IMR-90 (cell line): ENCODE results near the gene L3MBTL2. TPM values are rescaled to one million over a fixed set of nuclear protein-coding genes. Genes with fewer than 3 reads are reported as not detected.

Experiments
- ATAC-seq: fragments of 200-7000 bp; cut with Tn5 transposase; 2 replicates; pipeline ENCODE4 v1.9.1; 2020; ENCODE audit warnings: low read depth, mild to moderate bottlenecking, moderate library complexity
- BruUV-seq: library from RNA; stranded (reverse); fragments of 400-500 nt; replicated peaks from 2 replicates; lab custom pipeline; 2021; lab: Mats Ljungman, UMichigan
- CTCF ChIA-PET: fragments of 300-600 bp; formaldehyde crosslinking; extraction: SDS; loops from one replicate; lab custom pipeline; 2021; ENCODE audit warnings: antibody characterized with exemption; lab: Yijun Ruan, JAX
- POLR2A ChIA-PET: fragments of 300-600 bp; sonication (Branson Sonifier 250); formaldehyde crosslinking; loops from one replicate; lab custom pipeline; 2022; ENCODE audit warnings: antibody characterized with exemption; ENCODE audit not compliant: unreplicated experiment; lab: Charles Lee
- DNase-seq: peaks from one replicate; pipeline ENCODE4 v3.0.0; 2013
- H2AFZ ChIP-seq: replicated peaks from 2 replicates; pipeline ENCODE3; 2013; ENCODE audit warnings: low read length, mild to moderate bottlenecking; ENCODE audit not compliant: poor library complexity
- H2AK5ac ChIP-seq: 2 replicates; pipeline ENCODE4 v1.6.1; 2013; ENCODE audit warnings: low read depth, low read length, inconsistent platforms
- H2AK9ac ChIP-seq: replicated peaks from 2 replicates; pipeline ENCODE3; 2013; ENCODE audit warnings: mild to moderate bottlenecking, low read depth, low read length, moderate library complexity; ENCODE audit not compliant: poor library complexity
- H2BK120ac ChIP-seq: 2 replicates; pipeline ENCODE4 v1.6.1; 2013; ENCODE audit warnings: low read depth, low read length, inconsistent platforms
- H2BK15ac ChIP-seq: 3 replicates; pipeline ENCODE4 v1.6.1; 2013; ENCODE audit warnings: low read depth, low read length, inconsistent platforms
- H2BK20ac ChIP-seq: 2 replicates; pipeline ENCODE4 v1.6.1; 2013; ENCODE audit warnings: low read depth, mild to moderate bottlenecking, inconsistent platforms, low read length, moderate library complexity
- H2BK5ac ChIP-seq: 2 replicates; pipeline ENCODE4 v1.6.1; 2013; ENCODE audit warnings: mild to moderate bottlenecking, low read depth, low read length, inconsistent platforms; ENCODE audit not compliant: poor library complexity, severe bottlenecking
- H3K14ac ChIP-seq: replicated peaks from 2 replicates; pipeline ENCODE4 v1.6.1; 2013; ENCODE audit warnings: low read depth, low read length, inconsistent platforms
- H3K18ac ChIP-seq: 2 replicates; pipeline ENCODE4 v1.6.1; 2013; ENCODE audit warnings: low read depth, low read length, control low read depth
- H3K23ac ChIP-seq: 2 replicates; pipeline ENCODE4 v1.6.1; 2013; ENCODE audit warnings: low read depth, low read length, inconsistent platforms
- H3K27ac ChIP-seq: 2 replicates; pipeline ENCODE4 v1.5.1; 2013; ENCODE audit warnings: mild to moderate bottlenecking, control low read depth, low read length; ENCODE audit not compliant: insufficient read depth
- H3K27me3 ChIP-seq: 2 replicates; pipeline ENCODE4 v1.6.1; 2013; ENCODE audit warnings: low read length; ENCODE audit not compliant: control insufficient read depth, insufficient read depth
- H3K36me3 ChIP-seq: 2 replicates; pipeline ENCODE4 v1.6.1; 2013; ENCODE audit warnings: low read length, mixed read lengths; ENCODE audit not compliant: control insufficient read depth, insufficient read depth
- H3K4ac ChIP-seq: 2 replicates; pipeline ENCODE4 v1.6.1; 2013; ENCODE audit warnings: low read depth, low read length, inconsistent platforms
- H3K4me1 ChIP-seq: 2 replicates; pipeline ENCODE4 v1.6.1; 2013; ENCODE audit warnings: low read length, mixed read lengths; ENCODE audit not compliant: control insufficient read depth, insufficient read depth
- H3K4me2 ChIP-seq: 2 replicates; pipeline ENCODE4 v1.6.1; 2013; ENCODE audit warnings: low read depth, mild to moderate bottlenecking, control low read depth, low read length, moderate library complexity
- H3K4me3 ChIP-seq: 2 replicates; pipeline ENCODE4 v1.5.1; 2013; ENCODE audit warnings: low read depth, mild to moderate bottlenecking, control low read depth, low read length, moderate library complexity; ENCODE audit not compliant: insufficient read depth
- H3K56ac ChIP-seq: 2 replicates; pipeline ENCODE4 v1.6.1; 2013; ENCODE audit warnings: low read length, inconsistent platforms; ENCODE audit not compliant: insufficient read depth; ENCODE audit errors: extremely low read depth
- H3K79me1 ChIP-seq, 2 experiments: 2 replicates each; pipeline ENCODE4 v1.6.1; 2013; ENCODE audit warnings: low read length in 2 of 2, inconsistent platforms in 1 of 2, low read depth in 1 of 2
- H3K9ac ChIP-seq: 2 replicates; pipeline ENCODE4 v1.6.1; 2013; ENCODE audit warnings: low read depth, low read length, control low read depth
- H3K9me1 ChIP-seq: 2 replicates; pipeline ENCODE4 v1.6.1; 2013; ENCODE audit warnings: low read length, inconsistent platforms; ENCODE audit not compliant: insufficient read depth
- H3K9me3 ChIP-seq: 2 replicates; pipeline ENCODE4 v1.6.1; 2013; ENCODE audit warnings: low read length; ENCODE audit not compliant: control insufficient read depth, insufficient read depth
- H4K20me1 ChIP-seq: 2 replicates; pipeline ENCODE4 v1.6.1; 2013; ENCODE audit warnings: low read length, inconsistent platforms; ENCODE audit not compliant: insufficient read depth
- H4K5ac ChIP-seq: 2 replicates; pipeline ENCODE4 v1.6.1; 2013; ENCODE audit warnings: mild to moderate bottlenecking, low read depth, low read length, control low read depth
- H4K8ac ChIP-seq, 2 experiments: 2 replicates each; pipeline ENCODE4 v1.6.1; 2013; ENCODE audit warnings: low read depth in 2 of 2, low read length in 2 of 2, control low read depth in 1 of 2, inconsistent platforms in 1 of 2
- H4K91ac ChIP-seq: 2 replicates; pipeline ENCODE4 v1.6.1; 2013; ENCODE audit warnings: low read depth, low read length, inconsistent platforms; ENCODE audit not compliant: insufficient read depth
- BHLHE40 ChIP-seq: fragments of 150-350 bp; IDR thresholded peaks from 2 replicates; pipeline ENCODE4 v1.6.1; 2016; ENCODE audit warnings: mild to moderate bottlenecking, low read depth, low read length
- CEBPB ChIP-seq: IDR thresholded peaks from 2 replicates; pipeline ENCODE4 v1.6.1; 2012; ENCODE audit warnings: low read depth, low read length, improper control_type of control experiment
- CHD1 ChIP-seq: IDR thresholded peaks from 2 replicates; pipeline ENCODE4 v1.6.1; 2012; ENCODE audit warnings: low read depth, low read length, improper control_type of control experiment
- CTCF ChIP-seq: conservative IDR thresholded peaks from 2 replicates; pipeline ENCODE4 v1.5.1; 2012; ENCODE audit warnings: mild to moderate bottlenecking, low read depth, low read length, improper control_type of control experiment
- ELK1 ChIP-seq: fragments of 150-350 bp; IDR thresholded peaks from 2 replicates; pipeline ENCODE4 v1.6.1; 2016; ENCODE audit warnings: low read depth, mild to moderate bottlenecking, low read length, moderate library complexity, borderline replicate concordance
- FOS ChIP-seq: fragments of 150-350 bp; IDR thresholded peaks from 2 replicates; pipeline ENCODE4 v1.6.1; 2016; ENCODE audit warnings: low read depth, low read length
- MAFK ChIP-seq: IDR thresholded peaks from 2 replicates; pipeline ENCODE4 v1.6.1; 2012; ENCODE audit warnings: low read depth, low read length, improper control_type of control experiment
- MAZ ChIP-seq: IDR thresholded peaks from 2 replicates; pipeline ENCODE4 v1.6.1; 2012; ENCODE audit warnings: low read depth, mild to moderate bottlenecking, low read length, improper control_type of control experiment, moderate library complexity, borderline replicate concordance
- MXI1 ChIP-seq: IDR thresholded peaks from 2 replicates; pipeline ENCODE4 v1.6.1; 2012; ENCODE audit warnings: low read depth, mild to moderate bottlenecking, low read length, moderate library complexity, borderline replicate concordance
- NFE2L2 ChIP-seq: fragments of 150-350 bp; IDR thresholded peaks from 2 replicates; pipeline ENCODE4 v1.6.1; 2016; ENCODE audit warnings: low read depth, mild to moderate bottlenecking, low read length
- RAD21 ChIP-seq: IDR thresholded peaks from 2 replicates; pipeline ENCODE4 v1.6.1; 2012; ENCODE audit warnings: low read length, improper control_type of control experiment
- RFX5 ChIP-seq: IDR thresholded peaks from 2 replicates; pipeline ENCODE4 v1.8.0; 2012; ENCODE audit warnings: low read depth, mild to moderate bottlenecking, low read length, moderate library complexity
- SMC3 ChIP-seq: fragments of 150-350 bp; IDR thresholded peaks from 2 replicates; pipeline ENCODE4 v1.6.1; 2016; ENCODE audit warnings: low read depth, mild to moderate bottlenecking, antibody characterized with exemption, low read length, moderate library complexity
- USF2 ChIP-seq: fragments of 150-350 bp; IDR thresholded peaks from 2 replicates; pipeline ENCODE4 v1.6.1; 2017; ENCODE audit warnings: mild to moderate bottlenecking, antibody characterized with exemption, low read length, low read depth
- WGBS, 2 experiments: methylation state at CpG; one replicate each; pipeline versions ENCODE4 v1.1.5 to v1.1.7; 2013; ENCODE audit warnings: missing lambda C conversion rate in 2 of 2; ENCODE audit not compliant: insufficient read length in 1 of 2; ENCODE audit errors: extremely low coverage in 2 of 2; 5-methylcytosine and 5-hydroxymethylcytosine counted together
- dilution Hi-C: fragments of 300-500 bp; cut with HindIII; formaldehyde crosslinking; loops from one replicate; pipeline ENCODE4 v1.14.3; 2018; ENCODE audit warnings: low sequenced_read_pairs; ENCODE audit not compliant: unreplicated experiment
- in situ Hi-C: fragments of 300-500 bp; cut with MboI; formaldehyde crosslinking; loops from 3 replicates; pipeline ENCODE4 v1.14.3; 2019; ENCODE audit warnings: low sequenced_read_pairs, inconsistent platforms, mixed read lengths
- intact Hi-C: fragments of 100-400 bp; cut with micrococcal nuclease; formaldehyde crosslinking; loops from 2 replicates; pipeline ENCODE4 v1.10.0; 2022
- polyA plus RNA-seq, 3 experiments: library from polyadenylated mRNA; depleted of rRNA; stranded (reverse); fragments of >200 nt; gene quantifications; 2 replicates each; pipeline ENCODE4 v1.2.3, GENCODE V29; 2012; ENCODE audit warnings: low replicate concordance in 1 of 3
- total RNA-seq: library from RNA; depleted of rRNA; stranded (reverse); fragments of >200 nt; gene quantifications from 2 replicates; pipeline ENCODE4 v1.2.3, GENCODE V29; 2012

L3MBTL2 gene
- total and polyA plus RNA-seq, 2 of the 4 experiments (the other 2 are of a cell fraction) = 20.6 to 25.1 TPM

- Histone ChIP-seq H2AFZ (no peak overlapping the region), H4K20me1 (peaks cover 17% of the 10 kb centered on the region), H2BK5ac (no peak overlapping the region), H3K79me1 (peaks cover 41 to 60% of the 10 kb centered on the region in 2 experiments), H4K8ac (no peak overlapping the region), H4K91ac (no peak overlapping the region), H2BK120ac (no peak overlapping the region), H2AK9ac (no peak overlapping the region), H2BK15ac (no peak overlapping the region), H3K27ac (no peak overlapping the region), H3K56ac (no peak overlapping the region), H3K14ac (no peak overlapping the region), H2BK20ac (no peak overlapping the region), H3K4me2 (no peak overlapping the region), H4K5ac (no peak overlapping the region), H3K9me3 (no peaks in the 10 kb centered on the region), H3K23ac (peak overlapping the region; percentile 25; the same call in 1 of the 2 replicates), H3K4me3 (no peak overlapping the region), H3K4me1 (no peaks in the 10 kb centered on the region), H3K4ac (no peak overlapping the region), H3K18ac (no peak overlapping the region), H2AK5ac (no peak overlapping the region), H3K9me1 (peaks cover 12% of the 10 kb centered on the region), H3K27me3 (no peaks in the 10 kb centered on the region), H3K36me3 (peaks cover 68% of the 10 kb centered on the region), H3K9ac (no peak overlapping the region)
- dilution Hi-C loops = no loop called here
- TF ChIP-seq FOS = no peak
- TF ChIP-seq BHLHE40 = no peak
- TF ChIP-seq CEBPB = no peak
- no peak for TF ChIP-seq USF2
- no peak for TF ChIP-seq RFX5
- TF ChIP-seq MXI1 = no peak
- TF ChIP-seq MAZ = no peak
- no peak for TF ChIP-seq NFE2L2
- no peak for TF ChIP-seq RAD21
- no peak for TF ChIP-seq CTCF
- TF ChIP-seq SMC3 = no peak
- no peak for TF ChIP-seq CHD1
- TF ChIP-seq MAFK = no peak
- no peak for TF ChIP-seq ELK1
- ATAC-seq (no peak), DNase-seq (no peak)
- no TSS peak for BruUV-seq
- POLR2A ChIA-PET = no interaction called here
- intact Hi-C loops = no loop called here
- in situ Hi-C loops = no loop called here
- CTCF ChIA-PET = no interaction called here
- WGBS, 2 experiments = no CpG with 5 or more reads among the region's 4 CpGs
These were observed 69.7 kb downstream of the L3MBTL2 start for GRCh38 chr22:41274856-41275255.
